Mesothelial cell of epicardium (in vitro differentiated cells): ENCODE measurements around the gene RFX3. TPM values are rescaled to one million over a fixed set of nuclear protein-coding genes. Genes with fewer than 3 reads are reported as not detected.
A peak's percentile ranks its signal among the peaks of the same experiment; 100 is the strongest.

Experiments used
- DNase-seq, 2 experiments: peaks; one replicate each; pipeline ENCODE4 v3.0.0; 2021; ENCODE audit warnings: low spot score in 2 of 2; ENCODE audit not compliant: unreplicated experiment in 2 of 2
- H3K27ac Mint-ChIP-seq: 2 replicates; pipeline ENCODE4 v1.8.0; 2021; ENCODE audit warnings: mixed read lengths
- H3K27me3 Mint-ChIP-seq: 2 replicates; pipeline ENCODE4 v1.8.0; 2021; ENCODE audit warnings: low read depth, mixed read lengths
- H3K36me3 Mint-ChIP-seq: 2 replicates; pipeline ENCODE4 v1.8.0; 2021; ENCODE audit warnings: mixed read lengths
- H3K4me1 Mint-ChIP-seq: 2 replicates; pipeline ENCODE4 v1.8.0; 2021; ENCODE audit warnings: mixed read lengths
- H3K4me3 Mint-ChIP-seq: 2 replicates; pipeline ENCODE4 v1.8.0; 2021; ENCODE audit warnings: mild to moderate bottlenecking, moderate library complexity, mixed read lengths
- H3K9me3 Mint-ChIP-seq: 2 replicates; pipeline ENCODE4 v1.8.0; 2021; ENCODE audit warnings: mixed read lengths
- CTCF ChIP-seq: fragments of 200-600 bp; sonication (generic); IDR thresholded peaks from one replicate; pipeline ENCODE4 v1.5.0; 2021; ENCODE audit warnings: antibody characterized with exemption; ENCODE audit not compliant: unreplicated experiment
- total RNA-seq: library from RNA; stranded (reverse); gene quantifications from 3 replicates; pipeline ENCODE4 v1.2.1, GENCODE V29; 2021

Gene RFX3
- total RNA-seq, 1 donor from 2014 or later: 42.5 TPM

DNA sequence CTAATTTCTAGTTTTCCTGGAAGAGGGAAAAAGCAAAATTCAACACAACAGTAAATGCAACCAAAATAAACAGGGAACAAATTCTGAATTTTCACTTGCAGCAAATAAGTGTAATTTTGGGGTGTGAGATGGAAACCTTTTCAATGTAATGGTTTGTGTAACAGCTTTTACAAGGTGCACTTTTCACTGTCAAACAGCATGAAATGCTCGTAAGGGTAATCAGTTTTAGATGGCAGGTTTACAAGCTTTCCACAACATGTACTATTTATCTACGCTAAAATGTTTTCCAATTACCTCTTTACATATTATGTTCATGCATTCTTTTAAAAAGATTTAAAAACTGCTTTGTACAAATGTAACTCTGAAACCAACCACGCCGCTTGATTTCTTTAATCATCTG lies 115.3 kb downstream of the RFX3 start:
- Mint-ChIP-seq H3K4me3 (no peak overlapping the region), H3K4me1 (peaks cover 10% of the 10 kb centered on the region), H3K27ac (no peak overlapping the region), H3K27me3 (no peaks in the 10 kb centered on the region), H3K36me3 (peaks cover 2% of the 10 kb centered on the region), H3K9me3 (no peaks in the 10 kb centered on the region)
- no peak for DNase-seq
- TF ChIP-seq CTCF: no peak

DNA sequence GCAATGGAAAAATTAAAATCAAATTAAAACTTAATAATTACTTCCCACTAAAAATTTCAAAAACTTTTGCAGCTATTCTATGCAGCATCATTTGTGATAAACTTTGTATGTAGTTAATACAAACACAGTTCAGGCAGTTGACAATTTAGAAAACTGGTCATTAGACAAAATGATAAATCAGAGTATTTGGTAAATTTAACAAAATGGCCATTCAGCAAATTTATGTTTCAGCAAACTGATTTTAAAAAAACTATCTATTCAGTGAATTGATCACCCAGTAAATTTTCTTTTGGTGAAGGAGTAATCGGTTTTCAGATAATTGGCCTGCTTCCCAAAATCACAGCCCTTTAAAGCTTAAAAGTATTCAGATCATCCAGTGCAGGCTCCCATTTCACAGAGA lies 116.3 kb downstream of the RFX3 start:
- Mint-ChIP-seq H3K4me3 (no peak overlapping the region), H3K27me3 (no peaks in the 10 kb centered on the region), H3K4me1 (peaks cover 9% of the 10 kb centered on the region), H3K27ac (no peak overlapping the region), H3K36me3 (peaks cover 2% of the 10 kb centered on the region), H3K9me3 (no peaks in the 10 kb centered on the region)
- TF ChIP-seq CTCF: no peak
- DNase-seq: no peak

DNA sequence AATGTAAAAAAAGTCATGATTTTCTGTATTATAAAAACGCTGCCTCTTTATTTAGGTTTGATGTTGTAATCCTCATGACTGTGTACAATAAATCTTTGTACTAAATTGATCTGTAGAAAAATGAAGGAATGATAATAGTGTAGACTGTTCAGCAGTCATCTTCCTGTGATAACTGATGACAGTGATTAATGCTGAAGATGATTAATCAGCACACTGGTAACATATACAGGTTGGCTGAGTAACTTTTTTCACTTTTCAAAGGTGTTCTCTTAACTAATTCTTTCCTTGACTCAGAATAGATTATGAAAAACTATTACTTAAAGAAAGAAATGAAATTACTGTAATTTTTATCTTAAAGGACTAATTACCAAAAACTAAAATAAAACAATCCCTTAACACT lies 122.5 kb downstream of the RFX3 start:
- no peak overlapping the region for H3K27ac Mint-ChIP-seq
- peaks cover 2% of the 10 kb centered on the region for H3K36me3 Mint-ChIP-seq
- DNase-seq: no peak
- TF ChIP-seq CTCF: no peak
- no peaks in the 10 kb centered on the region for H3K27me3 Mint-ChIP-seq
- peaks cover 9% of the 10 kb centered on the region for H3K4me1 Mint-ChIP-seq
- no peaks in the 10 kb centered on the region for H3K9me3 Mint-ChIP-seq
- no peak overlapping the region for H3K4me3 Mint-ChIP-seq

DNA sequence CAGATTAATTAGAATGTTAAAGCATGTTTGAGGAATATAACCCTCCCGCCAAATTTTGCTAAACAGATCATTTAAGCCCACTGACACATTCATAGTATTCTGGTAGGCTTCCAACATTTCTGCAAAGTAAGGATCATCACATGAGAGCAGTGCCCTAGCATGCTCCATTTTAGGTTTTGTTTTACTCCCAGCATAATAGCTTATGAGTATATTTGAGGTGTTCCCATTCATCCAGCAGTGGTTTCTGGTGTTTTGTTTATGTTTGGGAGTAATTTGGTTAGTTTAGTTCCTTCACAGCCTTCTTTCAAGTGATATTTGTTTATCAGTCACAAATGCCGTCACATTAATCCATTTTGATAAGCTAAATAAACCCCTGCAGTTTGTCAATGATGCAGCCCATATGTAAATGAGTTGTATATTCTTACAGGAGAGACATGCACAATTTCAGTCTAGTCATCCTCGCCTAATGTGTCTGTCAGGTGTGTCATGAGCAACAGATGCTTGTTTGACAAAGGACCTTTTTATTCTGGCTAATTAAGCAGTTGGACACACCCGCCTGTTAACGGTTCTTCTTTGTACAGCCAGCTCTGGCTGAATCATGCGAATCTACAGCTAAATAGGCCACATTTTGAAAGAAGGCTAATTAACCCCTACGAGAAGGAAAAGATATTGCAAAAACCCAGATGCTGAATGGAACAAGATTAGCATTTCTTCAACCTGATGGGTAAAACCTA lies 124.4 kb downstream of the RFX3 start:
- peaks cover 7% of the 10 kb centered on the region for H3K36me3 Mint-ChIP-seq
- no peaks in the 10 kb centered on the region for H3K27me3 Mint-ChIP-seq
- H3K4me3 Mint-ChIP-seq: no peak overlapping the region
- peaks cover 13% of the 10 kb centered on the region for H3K4me1 Mint-ChIP-seq
- no peak for DNase-seq
- no peaks in the 10 kb centered on the region for H3K9me3 Mint-ChIP-seq
- no peak for TF ChIP-seq CTCF
- H3K27ac Mint-ChIP-seq: no peak overlapping the region

DNA sequence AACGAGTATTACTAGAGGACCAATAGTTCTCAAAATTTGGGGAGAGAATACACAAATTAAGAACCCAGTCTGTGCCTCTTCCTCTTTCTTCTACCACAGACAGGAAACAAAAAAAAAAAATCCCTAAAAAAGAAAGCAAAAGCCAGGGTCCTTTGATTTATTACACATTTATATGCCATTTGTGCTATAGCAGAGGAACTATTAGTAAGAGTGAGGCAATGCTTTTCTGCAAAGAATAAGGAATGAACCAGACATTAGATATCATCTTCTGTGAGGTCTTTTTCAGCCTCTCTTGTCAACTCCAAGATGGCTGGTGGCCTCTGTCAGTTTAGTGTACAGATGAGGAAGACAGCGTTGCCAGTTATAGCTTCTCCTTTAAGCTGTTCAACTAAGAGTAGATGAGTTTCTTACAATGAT lies 127.6 kb downstream of the RFX3 start:
- Mint-ChIP-seq H3K4me3 (no peak overlapping the region), H3K27me3 (no peaks in the 10 kb centered on the region), H3K4me1 (peaks cover 9% of the 10 kb centered on the region), H3K36me3 (peaks cover 18% of the 10 kb centered on the region), H3K27ac (peak overlapping the region; percentile 69), H3K9me3 (no peaks in the 10 kb centered on the region)
- no peak for TF ChIP-seq CTCF
- no peak for DNase-seq
